BLaER1 treated with 17β-estradiol and CSF1 and Interleukin-3, amounts not matched to agents 10 nM and 100 nM (cell line): ENCODE measurements around the gene NHLRC2.
"Not testable (repeated sequence)": the region's sequence is repeated elsewhere in the genome, so short reads cannot be mapped to it uniquely, and the experiment has no call there.

Experiments
- H3K27ac ChIP-seq, 11 experiments: shearing (Covaris generic); formaldehyde crosslinking; 2 replicates each; pipeline ENCODE4 v1.8.1; 2022
- H3K27me3 ChIP-seq, 11 experiments: shearing (Covaris generic); formaldehyde crosslinking; 2 replicates each; pipeline ENCODE4 v1.8.1; 2022
- H3K36me3 ChIP-seq, 11 experiments: shearing (Covaris generic); formaldehyde crosslinking; 2 replicates each; pipeline ENCODE4 v1.8.1; 2022
- H3K4me1 ChIP-seq, 10 experiments: shearing (Covaris generic); formaldehyde crosslinking; 2 replicates each; pipeline ENCODE4 v1.8.1; 2022
- H3K4me2 ChIP-seq, 11 experiments: shearing (Covaris generic); formaldehyde crosslinking; 2 replicates each; pipeline ENCODE4 v1.8.1; 2022
- H3K4me3 ChIP-seq, 10 experiments: shearing (Covaris generic); formaldehyde crosslinking; 2 replicates each; pipeline ENCODE4 v1.8.1; 2022
- H3K9ac ChIP-seq, 11 experiments: shearing (Covaris generic); formaldehyde crosslinking; 2 replicates each; pipeline ENCODE4 v1.8.1; 2022
- H3K9me3 ChIP-seq, 11 experiments: shearing (Covaris generic); formaldehyde crosslinking; replicated peaks in 1 of 11; 2 replicates each; pipeline ENCODE4 v1.8.1; 2022
- H4K20me1 ChIP-seq, 11 experiments: shearing (Covaris generic); formaldehyde crosslinking; 2 replicates each; pipeline ENCODE4 v1.8.1; 2022
- Cebpa-rat ChIP-seq, 11 experiments: shearing (Covaris generic); IDR thresholded peaks; 2 replicates each; pipeline ENCODE4 v1.8.1; 2022

NHLRC2 gene

DNA sequence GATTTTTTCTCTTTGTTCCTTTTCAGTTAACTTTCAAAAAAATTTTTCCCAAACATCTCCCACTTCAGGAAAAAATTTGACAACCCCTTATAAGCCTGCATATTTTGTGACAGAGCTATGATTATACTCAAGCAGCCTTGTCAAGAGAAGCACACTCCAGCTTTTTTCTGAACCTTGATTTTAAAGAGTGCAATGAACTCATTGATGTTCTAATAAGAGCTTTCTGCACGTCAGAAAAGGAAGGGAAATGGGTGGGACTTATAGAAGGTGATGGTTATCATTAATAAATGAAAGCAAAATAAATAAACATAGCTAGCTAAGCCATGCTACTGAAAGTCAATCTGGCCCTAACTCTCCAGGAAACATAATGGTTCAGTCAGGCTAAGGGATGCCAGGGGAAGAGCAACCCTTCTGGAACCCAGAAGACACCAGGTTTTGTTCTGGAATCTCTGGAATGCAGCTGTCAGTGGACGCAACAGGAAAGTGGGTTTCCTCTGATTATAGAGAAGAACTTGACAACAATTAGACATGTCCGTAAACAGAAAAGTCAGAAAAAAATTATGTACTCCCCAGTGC lies 76.1 kb downstream of the NHLRC2 start:
- H3K4me2 ChIP-seq: peak overlapping the region in 2 of 11 experiments; percentile 90 to 91; a peak in 3 of 22 replicates
- no peak overlapping the region for H3K27ac ChIP-seq
- H3K36me3 ChIP-seq: no peaks in the 10 kb centered on the region; a peak in 1 of 22 replicates
- H3K4me1 ChIP-seq: peaks cover 10 to 25% (median 13%) of the 10 kb centered on the region in 10 experiments
- no peaks in the 10 kb centered on the region for H4K20me1 ChIP-seq
- no peaks in the 10 kb centered on the region for H3K27me3 ChIP-seq
- no peak overlapping the region for H3K9ac ChIP-seq
- H3K9me3 ChIP-seq: peaks cover 6 to 20% (median 12%) of the 10 kb centered on the region in 11 experiments; a peak in 20 of 22 replicates
- no peak overlapping the region for H3K4me3 ChIP-seq
- TF ChIP-seq Cebpa-rat (IDR thresholded peaks at IDR 0.05): no peak

DNA sequence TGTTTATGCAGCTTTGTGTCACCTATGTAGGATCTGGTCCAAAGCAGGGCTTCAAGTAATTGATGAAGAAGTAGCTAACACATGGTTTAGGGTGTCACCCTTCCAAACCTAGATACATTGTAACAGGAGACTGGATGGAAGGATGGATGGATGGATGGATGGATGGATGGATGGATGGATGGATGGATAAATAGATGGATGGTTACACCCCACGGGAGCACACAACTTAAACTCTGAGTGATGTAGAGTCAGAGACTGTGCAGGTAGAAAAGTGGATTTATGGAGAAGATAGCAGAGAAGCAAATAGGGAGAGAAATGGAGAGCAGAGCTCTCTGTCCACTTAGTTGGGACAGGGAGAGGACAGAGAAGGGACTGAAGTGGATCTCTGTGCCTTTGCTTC lies 78.4 kb downstream of the NHLRC2 start:
- Histone ChIP-seq H3K4me3 (no peak overlapping the region), H3K27me3 (no peaks in the 10 kb centered on the region), H4K20me1 (no peaks in the 10 kb centered on the region), H3K4me1 (peaks cover 10 to 25% (median 13%) of the 10 kb centered on the region in 10 experiments), H3K36me3 (no peaks in the 10 kb centered on the region), H3K9ac (no peak overlapping the region), H3K27ac (no peak overlapping the region), H3K4me2 (no peak overlapping the region), H3K9me3 (peaks cover 0 to 14% (median 0%) of the 10 kb centered on the region in 11 experiments; a peak in 3 of 22 replicates)
- no peak for TF ChIP-seq Cebpa-rat (IDR thresholded peaks at IDR 0.05)

DNA sequence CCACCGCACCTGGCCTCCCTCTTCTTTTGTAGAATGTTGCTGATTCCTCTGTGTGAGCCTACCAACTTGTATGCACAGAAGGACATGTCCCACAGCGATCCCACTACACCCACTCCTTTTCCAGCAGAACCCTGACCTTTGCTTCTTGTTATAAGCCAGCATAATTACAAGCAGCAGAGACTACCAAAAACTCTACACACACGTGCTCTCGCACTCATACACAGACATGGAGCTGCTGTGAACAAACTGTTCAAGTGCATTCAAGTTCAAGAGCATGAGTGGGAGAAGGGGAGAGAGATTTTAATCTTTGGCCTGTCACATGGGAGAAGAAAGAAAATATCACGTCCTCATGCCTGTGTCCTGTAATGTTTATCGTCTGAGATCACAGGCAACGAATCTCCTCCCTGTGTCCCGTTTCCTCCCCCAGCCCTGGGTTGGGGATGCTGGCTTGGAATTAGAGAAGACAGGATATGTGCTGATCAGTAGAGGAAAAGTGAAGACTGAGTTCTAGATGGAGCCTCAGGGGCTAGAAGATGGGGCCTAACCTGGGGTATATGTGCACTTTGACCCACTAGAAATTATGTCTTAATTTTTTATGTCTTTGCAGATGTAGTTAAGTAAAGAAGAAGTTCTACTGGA lies 79.6 kb downstream of the NHLRC2 start:
- no peak for TF ChIP-seq Cebpa-rat (IDR thresholded peaks at IDR 0.05)
- H3K4me3 ChIP-seq: no peak overlapping the region
- no peaks in the 10 kb centered on the region for H4K20me1 ChIP-seq

DNA sequence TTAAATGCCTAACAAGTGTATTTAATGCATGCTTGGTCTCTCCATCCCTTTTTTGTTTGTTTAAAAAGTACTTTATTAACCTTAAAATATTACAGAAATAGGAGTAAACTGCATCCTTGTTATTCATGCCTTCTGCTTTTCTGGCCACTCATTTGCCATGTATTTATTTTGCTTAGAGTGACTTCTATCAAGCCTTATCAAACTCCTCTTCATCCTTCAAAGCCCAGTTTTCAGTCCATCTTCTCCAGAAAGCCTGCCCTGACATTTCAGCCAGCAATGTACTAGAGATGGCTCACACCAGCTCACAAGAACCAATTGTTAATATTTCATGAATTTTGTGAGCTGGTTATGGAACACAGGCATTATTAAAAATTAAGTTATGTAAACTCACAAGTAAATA lies 82.8 kb downstream of the NHLRC2 start:
- no peaks in the 10 kb centered on the region for H4K20me1 ChIP-seq
- H3K36me3 ChIP-seq: no peaks in the 10 kb centered on the region
- H3K27me3 ChIP-seq: no peaks in the 10 kb centered on the region
- no peak overlapping the region for H3K4me2 ChIP-seq
- peaks cover 7 to 24% (median 11%) of the 10 kb centered on the region in 11 experiments; a peak in 21 of 22 replicates for H3K9me3 ChIP-seq
- no peak for TF ChIP-seq Cebpa-rat (IDR thresholded peaks at IDR 0.05)
- H3K9ac ChIP-seq: no peak overlapping the region
- H3K4me1 ChIP-seq: no peaks in the 10 kb centered on the region
- no peak overlapping the region for H3K27ac ChIP-seq
- no peak overlapping the region for H3K4me3 ChIP-seq

More for the DNA sequence above, 79.6 kb downstream of the NHLRC2 start:
- Histone ChIP-seq H3K27me3 (no peaks in the 10 kb centered on the region), H3K9me3 (peaks cover 0 to 14% (median 0%) of the 10 kb centered on the region in 11 experiments; a peak in 3 of 22 replicates), H3K36me3 (no peaks in the 10 kb centered on the region), H3K4me1 (peaks cover 9 to 17% (median 10%) of the 10 kb centered on the region in 10 experiments), H3K27ac (no peak overlapping the region), H3K9ac (no peak overlapping the region), H3K4me2 (no peak overlapping the region)

DNA sequence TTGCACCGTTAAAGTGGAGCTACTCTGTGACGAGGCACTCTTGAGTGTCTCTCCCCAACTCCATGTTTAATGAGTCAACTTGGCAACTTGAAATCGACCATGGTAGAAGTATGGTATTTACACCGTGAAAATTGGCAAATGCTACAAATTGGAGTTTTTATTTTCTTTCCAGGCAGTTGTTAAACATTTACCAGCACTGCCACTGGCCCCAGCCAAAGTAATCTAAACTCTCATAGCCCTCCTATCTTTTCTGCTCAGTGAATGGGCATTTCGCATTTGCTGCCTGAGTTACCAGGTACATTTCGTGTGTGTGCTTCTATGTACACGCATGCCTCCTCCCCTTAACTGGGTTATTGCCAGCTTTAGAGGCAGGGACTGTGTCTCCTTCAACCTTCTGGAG lies 83.3 kb downstream of the NHLRC2 start:
- Histone ChIP-seq H3K27me3 (no peaks in the 10 kb centered on the region), H3K4me3 (no peak overlapping the region), H3K4me1 (no peaks in the 10 kb centered on the region), H3K36me3 (no peaks in the 10 kb centered on the region), H3K9ac (no peak overlapping the region), H3K27ac (no peak overlapping the region), H3K4me2 (no peak overlapping the region), H3K9me3 (peaks cover 8 to 24% (median 12%) of the 10 kb centered on the region in 11 experiments; a peak in 21 of 22 replicates), H4K20me1 (no peaks in the 10 kb centered on the region)
- no peak for TF ChIP-seq Cebpa-rat (IDR thresholded peaks at IDR 0.05)

DNA sequence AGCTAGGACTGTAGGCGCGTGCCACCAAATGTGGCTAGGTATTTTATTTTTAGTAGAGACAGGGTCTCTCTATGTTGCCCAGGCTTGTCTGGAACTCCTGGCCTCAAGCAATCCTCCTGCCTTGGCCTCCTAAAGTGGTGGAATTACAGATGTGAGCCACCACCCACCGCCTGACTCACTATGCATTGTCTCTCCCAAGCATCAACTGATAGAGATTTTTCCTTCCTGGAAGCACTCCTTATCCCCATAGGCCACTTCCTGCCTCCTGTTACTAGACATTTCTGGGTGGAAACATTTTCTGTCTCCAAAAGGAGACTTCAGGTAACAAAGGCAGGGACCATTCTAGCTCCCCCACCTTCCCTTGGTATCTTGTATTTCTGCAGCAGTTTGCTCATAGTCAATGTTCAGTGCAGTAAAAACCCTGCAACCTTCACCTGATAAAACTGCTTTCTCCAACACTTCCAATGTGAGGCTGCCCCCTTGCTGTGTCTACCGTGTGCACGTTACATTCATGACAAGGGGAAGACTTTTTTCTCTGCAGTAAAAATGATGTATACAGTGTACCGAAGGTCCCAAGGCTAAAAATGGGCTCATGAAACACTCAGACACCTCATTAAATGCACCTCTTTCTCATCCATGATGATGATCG lies 84.9 kb downstream of the NHLRC2 start:
- Histone ChIP-seq H4K20me1 (no peaks in the 10 kb centered on the region), H3K9ac (no peak overlapping the region), H3K4me3 (no peak overlapping the region), H3K4me1 (no peaks in the 10 kb centered on the region), H3K27ac (no peak overlapping the region), H3K9me3 (peaks cover 8 to 24% (median 12%) of the 10 kb centered on the region in 11 experiments; a peak in 21 of 22 replicates), H3K4me2 (no peak overlapping the region), H3K36me3 (no peaks in the 10 kb centered on the region), H3K27me3 (no peaks in the 10 kb centered on the region)
- no peak for TF ChIP-seq Cebpa-rat (IDR thresholded peaks at IDR 0.05)

DNA sequence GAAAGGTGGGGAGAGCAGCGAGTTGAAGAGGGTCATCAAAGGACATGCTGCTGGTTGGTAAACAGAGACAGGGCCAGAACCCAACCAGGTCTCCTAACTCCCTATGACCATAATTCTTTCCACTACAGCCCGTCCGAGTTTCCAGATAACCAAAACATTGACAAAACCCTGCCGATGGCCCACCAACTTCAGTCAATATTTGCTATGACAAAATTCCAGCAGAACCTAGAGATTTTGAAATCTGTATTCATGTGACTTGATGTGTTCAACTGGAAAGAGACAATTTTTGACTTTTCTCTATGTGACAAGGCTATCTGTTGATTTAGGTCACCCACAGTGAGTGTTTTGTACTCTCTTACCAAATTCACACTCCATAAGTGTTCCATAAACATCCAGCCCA lies 86.7 kb downstream of the NHLRC2 start:
- no peak overlapping the region for H3K27ac ChIP-seq
- no peak overlapping the region for H3K4me3 ChIP-seq
- no peak overlapping the region for H3K9ac ChIP-seq
- peaks cover 8 to 21% (median 11%) of the 10 kb centered on the region in 11 experiments; a peak in 21 of 22 replicates for H3K9me3 ChIP-seq
- H4K20me1 ChIP-seq: no peaks in the 10 kb centered on the region
- no peaks in the 10 kb centered on the region for H3K4me1 ChIP-seq
- no peak overlapping the region for H3K4me2 ChIP-seq
- no peak for TF ChIP-seq Cebpa-rat (IDR thresholded peaks at IDR 0.05)
- no peaks in the 10 kb centered on the region for H3K27me3 ChIP-seq
- H3K36me3 ChIP-seq: no peaks in the 10 kb centered on the region

DNA sequence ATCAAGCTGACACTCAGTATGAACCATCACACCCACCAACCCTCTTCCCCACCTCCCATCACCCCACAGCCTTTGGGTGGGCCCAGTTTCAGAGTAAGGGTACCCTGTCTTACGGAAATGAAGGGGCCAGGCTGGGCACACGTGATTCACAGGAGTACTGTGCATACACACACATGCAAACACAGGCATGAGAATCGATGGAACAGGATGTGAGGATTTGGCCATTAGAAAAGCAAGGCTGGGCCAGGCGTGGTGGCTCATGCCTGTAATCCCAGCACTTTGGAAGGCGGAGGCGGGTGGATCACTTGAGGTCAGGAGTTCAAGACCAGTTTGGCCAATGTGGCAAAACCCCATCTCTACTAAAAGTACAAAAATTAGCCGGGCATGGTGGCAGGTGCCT lies 88.7 kb downstream of the NHLRC2 start:
- H3K27me3 ChIP-seq, H3K4me1 ChIP-seq, H3K4me3 ChIP-seq, H3K4me2 ChIP-seq, H4K20me1 ChIP-seq, H3K27ac ChIP-seq, H3K9ac ChIP-seq, H3K36me3 ChIP-seq: not testable (repeated sequence)
- peaks cover 8 to 14% (median 10%) of the 10 kb centered on the region in 11 experiments; a peak in 21 of 22 replicates for H3K9me3 ChIP-seq

DNA sequence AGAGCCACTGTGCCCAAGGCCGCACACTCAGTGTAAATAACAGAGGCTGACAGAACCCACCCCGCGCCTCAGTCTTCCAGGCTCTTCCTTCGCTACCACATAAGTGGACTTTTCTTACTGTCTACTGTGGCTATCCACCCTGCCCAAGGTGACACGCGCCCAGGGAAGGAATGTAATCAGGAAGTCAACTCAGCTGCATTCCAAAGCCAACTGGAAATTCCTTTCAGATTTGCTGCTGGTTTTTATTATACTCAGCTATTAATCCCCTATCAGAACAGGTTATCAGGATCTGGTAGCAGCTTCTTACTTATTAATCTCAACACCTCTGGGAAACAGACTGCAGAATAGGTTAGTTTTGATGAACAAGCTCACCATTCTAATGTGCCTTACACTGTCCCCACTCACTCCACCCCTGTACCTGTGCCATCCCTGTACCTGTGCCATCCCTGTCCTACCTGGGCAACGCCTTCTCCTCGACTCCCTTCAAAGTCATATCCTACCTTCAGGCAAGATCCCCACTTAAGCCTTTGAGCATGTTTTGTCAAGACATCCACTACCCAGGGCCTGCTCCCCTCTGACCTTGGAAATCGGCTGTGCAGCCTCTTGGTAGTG lies 90.7 kb downstream of the NHLRC2 start:
- Histone ChIP-seq H3K4me1 (peaks cover 0 to 7% (median 0%) of the 10 kb centered on the region in 10 experiments; a peak in 4 of 20 replicates), H3K9me3 (peaks cover 8 to 14% (median 10%) of the 10 kb centered on the region in 11 experiments; a peak in 21 of 22 replicates), H3K4me3 (no peak overlapping the region), H3K9ac (no peak overlapping the region), H3K36me3 (no peaks in the 10 kb centered on the region), H4K20me1 (no peaks in the 10 kb centered on the region), H3K4me2 (no peak overlapping the region), H3K27me3 (no peaks in the 10 kb centered on the region), H3K27ac (no peak overlapping the region)
- no peak for TF ChIP-seq Cebpa-rat (IDR thresholded peaks at IDR 0.05)
